CD14-positive monocyte (primary cell): ENCODE data around the gene NANOS3. TPM values are rescaled to one million over a fixed set of nuclear protein-coding genes. Genes with fewer than 3 reads are reported as not detected.
A peak's percentile ranks its signal among the peaks of the same experiment; 100 is the strongest.

Experiments used
- DNase-seq, 3 donors: peaks; one replicate each; pipeline ENCODE4 v3.0.0-alpha.2; 2011 to 2022
- H2AFZ ChIP-seq: 2 replicates; pipeline ENCODE4 v1.6.0; 2012; ENCODE audit warnings: mild to moderate bottlenecking, low read depth, low read length, inconsistent platforms; ENCODE audit not compliant: insufficient read depth, poor library complexity, severe bottlenecking
- H3K27ac ChIP-seq, 2 donors: 1 replicate in 1 of 2; 2 replicates in 1 of 2; pipeline ENCODE4 v1.5.1; 2012 to 2013; ENCODE audit warnings: low read length in 2 of 2, control low read depth in 1 of 2, inconsistent platforms in 1 of 2, low read depth in 1 of 2, mild to moderate bottlenecking in 1 of 2
- H3K27me3 ChIP-seq, 2 donors: one replicate each; pipeline versions ENCODE4 v1.6.0 to v1.6.1; 2011 to 2013; ENCODE audit warnings: low read length in 2 of 2; ENCODE audit not compliant: control insufficient read depth in 2 of 2, insufficient read depth in 2 of 2
- H3K36me3 ChIP-seq, 2 donors: replicated peaks in 1 of 2; 1 replicate in 1 of 2; 2 replicates in 1 of 2; pipeline versions ENCODE4 v1.5.1 to v1.6.1; 2012 to 2013; ENCODE audit warnings: low read length in 2 of 2, control low read depth in 1 of 2, inconsistent platforms in 1 of 2, mild to moderate bottlenecking in 1 of 2; ENCODE audit not compliant: insufficient read depth in 2 of 2, control insufficient read depth in 1 of 2
- H3K4me1 ChIP-seq, 2 donors: 1 replicate in 1 of 2; 2 replicates in 1 of 2; pipeline versions ENCODE4 v1.5.1 to v1.6.1; 2012 to 2013; ENCODE audit warnings: low read length in 2 of 2, control low read depth in 1 of 2, inconsistent platforms in 1 of 2, mild to moderate bottlenecking in 1 of 2, moderate library complexity in 1 of 2; ENCODE audit not compliant: insufficient read depth in 2 of 2, control insufficient read depth in 1 of 2
- H3K4me2 ChIP-seq: replicated peaks from 2 replicates; pipeline ENCODE3; 2012; ENCODE audit warnings: low read length, moderate library complexity, mild to moderate bottlenecking; ENCODE audit not compliant: poor library complexity, severe bottlenecking; ENCODE audit errors: extremely low read depth
- H3K4me3 ChIP-seq, 3 experiments: fragments of 200-600 bp in 1 of 3; sonication (generic) in 1 of 3; replicated peaks in 1 of 3; 1 replicate in 2 of 3; 2 replicates in 1 of 3; pipeline ENCODE4 v1.5.1; 2011 to 2013; ENCODE audit warnings: low read length in 3 of 3, mild to moderate bottlenecking in 3 of 3, control low read depth in 2 of 3, low read depth in 2 of 3, inconsistent platforms in 1 of 3, moderate library complexity in 1 of 3
- H3K79me2 ChIP-seq: 2 replicates; pipeline ENCODE4 v1.6.0; 2012; ENCODE audit warnings: mild to moderate bottlenecking, control low read depth, inconsistent platforms, low read length, moderate library complexity; ENCODE audit not compliant: insufficient read depth
- H3K9ac ChIP-seq: 2 replicates; pipeline ENCODE4 v1.6.0; 2017; ENCODE audit warnings: low read length, mild to moderate bottlenecking; ENCODE audit not compliant: insufficient read depth, poor library complexity, severe bottlenecking
- H3K9me3 ChIP-seq, 2 donors: replicated peaks in 1 of 2; 1 replicate in 1 of 2; 2 replicates in 1 of 2; pipeline versions ENCODE4 v1.5.1 to v1.6.1; 2012 to 2013; ENCODE audit warnings: low read length in 2 of 2, control low read depth in 1 of 2; ENCODE audit not compliant: control insufficient read depth in 1 of 2, insufficient read depth in 1 of 2
- H4K20me1 ChIP-seq: 2 replicates; pipeline ENCODE4 v1.6.0; 2012; ENCODE audit warnings: mild to moderate bottlenecking, low read length, control low read depth, moderate library complexity; ENCODE audit not compliant: insufficient read depth
- H3K27ac Mint-ChIP-seq, 7 donors: one replicate each; pipeline ENCODE4 v1.8.0; 2020; ENCODE audit warnings: mild to moderate bottlenecking in 7 of 7, mixed read lengths in 7 of 7, moderate library complexity in 6 of 7, inconsistent platforms in 2 of 7
- H3K27me3 Mint-ChIP-seq, 3 donors: one replicate each; pipeline ENCODE4 v1.8.0; 2021 to 2022; ENCODE audit warnings: low read depth in 3 of 3, mild to moderate bottlenecking in 3 of 3, mixed read lengths in 3 of 3, moderate library complexity in 3 of 3, inconsistent platforms in 1 of 3
- H3K36me3 Mint-ChIP-seq, 2 donors: one replicate each; pipeline ENCODE4 v1.8.0; 2020; ENCODE audit warnings: mixed read lengths in 2 of 2, inconsistent platforms in 1 of 2, mild to moderate bottlenecking in 1 of 2
- H3K4me1 Mint-ChIP-seq: one replicate; pipeline ENCODE4 v1.8.0; 2020; ENCODE audit warnings: mild to moderate bottlenecking, mixed read lengths
- H3K4me3 Mint-ChIP-seq, 2 donors: one replicate each; pipeline ENCODE4 v1.8.0; 2020; ENCODE audit warnings: mild to moderate bottlenecking in 2 of 2, mixed read lengths in 2 of 2, moderate library complexity in 1 of 2
- H3K9me3 Mint-ChIP-seq, 7 donors: one replicate each; pipeline ENCODE4 v1.8.0; 2020 to 2022; ENCODE audit warnings: mixed read lengths in 7 of 7, mild to moderate bottlenecking in 6 of 7, moderate library complexity in 6 of 7, inconsistent platforms in 2 of 7
- WGBS: methylation state at CpG from one replicate; pipeline ENCODE4 v1.1.5; 2013; ENCODE audit warnings: missing lambda C conversion rate; ENCODE audit not compliant: insufficient coverage; 5-methylcytosine and 5-hydroxymethylcytosine counted together
- intact Hi-C, 2 donors: fragments of 100-400 bp; cut with micrococcal nuclease; formaldehyde crosslinking; loops; one replicate each; pipeline versions ENCODE4 v1.15.0 to v1.15.1; 2023
- polyA plus RNA-seq, 3 donors: library from polyadenylated mRNA; depleted of rRNA in 1 of 3; unstranded in 2 of 3; stranded (reverse) in 1 of 3; fragments of 300-500 nt in 2 of 3; fragments of >200 nt in 1 of 3; fragmentation: Illumina TruSeq in 2 of 3; gene quantifications; 1 replicate in 2 of 3; 2 replicates in 1 of 3; pipeline ENCODE4 v1.2.3, GENCODE V29; 2012 to 2021
- TF ChIP-seq, protein P1 (sequence below): fragments of 200-600 bp; IDR thresholded peaks from one replicate; pipeline ENCODE4 v1.8.0; 2022; ENCODE audit warnings: antibody characterized with exemption, mild to moderate bottlenecking

The NANOS3 gene
- polyA plus RNA-seq, 3 donors = not detected

DNA sequence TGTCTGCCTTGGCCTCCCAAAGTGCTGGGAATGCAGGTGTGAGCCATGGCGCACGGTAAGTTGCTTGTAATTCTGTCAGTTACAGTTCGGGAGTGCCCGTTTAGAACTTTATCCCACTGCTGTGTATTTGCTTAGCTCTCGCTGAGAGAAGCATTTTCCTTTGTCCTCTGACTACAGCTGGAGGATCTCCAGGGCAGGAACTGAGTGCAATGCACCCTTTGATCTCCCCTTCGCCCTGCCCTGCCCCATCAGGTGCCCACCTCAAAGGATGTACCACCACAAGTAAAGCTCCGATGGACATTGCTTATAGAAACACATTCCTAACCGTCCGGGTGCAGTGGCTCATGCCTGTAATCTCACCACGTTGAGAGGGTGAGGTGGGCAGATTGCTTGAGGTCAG is 22.5 kb downstream of the NANOS3 start:
- H3K36me3 ChIP-seq = no peaks in the 10 kb centered on the region
- H3K27me3 ChIP-seq = no peaks in the 10 kb centered on the region
- 96% methylated on average over 6 of the region's 10 CpGs for WGBS
- H3K36me3 Mint-ChIP-seq = no peaks in the 10 kb centered on the region
- peak overlapping the region in 1 of 7 donors; percentile 37 for H3K27ac Mint-ChIP-seq
- H3K9me3 Mint-ChIP-seq = no peaks in the 10 kb centered on the region
- no peaks in the 10 kb centered on the region for H3K4me1 ChIP-seq
- intact Hi-C loops = no loop called here
- TF ChIP-seq, protein P1, sequence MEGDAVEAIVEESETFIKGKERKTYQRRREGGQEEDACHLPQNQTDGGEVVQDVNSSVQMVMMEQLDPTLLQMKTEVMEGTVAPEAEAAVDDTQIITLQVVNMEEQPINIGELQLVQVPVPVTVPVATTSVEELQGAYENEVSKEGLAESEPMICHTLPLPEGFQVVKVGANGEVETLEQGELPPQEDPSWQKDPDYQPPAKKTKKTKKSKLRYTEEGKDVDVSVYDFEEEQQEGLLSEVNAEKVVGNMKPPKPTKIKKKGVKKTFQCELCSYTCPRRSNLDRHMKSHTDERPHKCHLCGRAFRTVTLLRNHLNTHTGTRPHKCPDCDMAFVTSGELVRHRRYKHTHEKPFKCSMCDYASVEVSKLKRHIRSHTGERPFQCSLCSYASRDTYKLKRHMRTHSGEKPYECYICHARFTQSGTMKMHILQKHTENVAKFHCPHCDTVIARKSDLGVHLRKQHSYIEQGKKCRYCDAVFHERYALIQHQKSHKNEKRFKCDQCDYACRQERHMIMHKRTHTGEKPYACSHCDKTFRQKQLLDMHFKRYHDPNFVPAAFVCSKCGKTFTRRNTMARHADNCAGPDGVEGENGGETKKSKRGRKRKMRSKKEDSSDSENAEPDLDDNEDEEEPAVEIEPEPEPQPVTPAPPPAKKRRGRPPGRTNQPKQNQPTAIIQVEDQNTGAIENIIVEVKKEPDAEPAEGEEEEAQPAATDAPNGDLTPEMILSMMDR = no peak
- H4K20me1 ChIP-seq = no peaks in the 10 kb centered on the region
- H3K4me2 ChIP-seq = no peak overlapping the region
- no peak overlapping the region for H3K27ac ChIP-seq
- no peak overlapping the region for H3K4me3 ChIP-seq
- H3K27me3 Mint-ChIP-seq = peaks cover 0 to 5% (median 2%) of the 10 kb centered on the region in 3 donors
- no peaks in the 10 kb centered on the region for H3K79me2 ChIP-seq
- DNase-seq = no peak
- no peak overlapping the region for H3K4me3 Mint-ChIP-seq
- no peaks in the 10 kb centered on the region for H3K9me3 ChIP-seq
- peaks cover 3% of the 10 kb centered on the region for H3K4me1 Mint-ChIP-seq
- no peak overlapping the region for H3K9ac ChIP-seq
- no peak overlapping the region for H2AFZ ChIP-seq

DNA sequence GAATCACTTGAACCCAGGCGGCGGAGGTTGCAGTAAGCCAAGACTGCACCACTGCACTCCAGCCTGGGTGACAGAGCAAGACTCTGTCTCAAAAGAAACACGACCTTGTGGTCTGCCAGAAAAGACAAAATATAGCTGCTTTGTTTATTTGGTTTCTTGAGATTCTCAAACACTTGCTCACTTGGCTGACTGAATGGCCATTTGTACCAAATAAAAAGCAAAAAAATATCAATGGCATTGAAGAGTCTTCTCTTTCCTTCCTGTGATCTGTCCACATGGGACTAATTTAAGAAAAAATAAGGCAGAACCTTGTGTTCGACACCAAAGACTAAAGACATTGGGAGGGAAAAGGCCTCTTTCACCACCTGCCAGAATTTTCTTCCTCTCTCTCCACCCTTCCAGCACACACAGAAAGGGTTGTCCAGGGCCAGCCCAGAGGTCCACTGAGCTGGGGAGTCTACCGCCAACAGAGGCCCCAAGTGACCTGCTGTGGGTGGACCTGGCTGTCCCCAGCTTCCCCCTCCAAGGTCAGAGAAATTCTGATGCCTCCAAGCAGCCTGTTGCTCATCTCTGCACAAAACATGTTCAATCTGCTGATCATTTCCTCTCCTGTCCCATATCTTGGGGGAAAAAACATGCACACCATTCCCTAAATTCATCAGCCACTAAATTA is 23.1 kb downstream of the NANOS3 start:
- Histone ChIP-seq H3K36me3 (no peaks in the 10 kb centered on the region), H3K27me3 (no peaks in the 10 kb centered on the region), H3K9me3 (no peaks in the 10 kb centered on the region), H3K79me2 (no peaks in the 10 kb centered on the region), H4K20me1 (no peaks in the 10 kb centered on the region), H3K4me1 (no peaks in the 10 kb centered on the region), H3K9ac (no peak overlapping the region), H2AFZ (no peak overlapping the region), H3K4me3 (no peak overlapping the region), H3K27ac (no peak overlapping the region), H3K4me2 (no peak overlapping the region)
- Mint-ChIP-seq H3K27me3 (peaks cover 0 to 5% (median 2%) of the 10 kb centered on the region in 3 donors), H3K27ac (no peak overlapping the region), H3K4me3 (no peak overlapping the region), H3K9me3 (no peaks in the 10 kb centered on the region), H3K36me3 (no peaks in the 10 kb centered on the region), H3K4me1 (peaks cover 3% of the 10 kb centered on the region)
- TF ChIP-seq, protein P1 = no peak
- 97% methylated on average over 3 of the region's 5 CpGs for WGBS
- DNase-seq = no peak
- intact Hi-C loops = no loop called here
